Measurements from ENCODE around the gene HSD3B1.

DNA sequence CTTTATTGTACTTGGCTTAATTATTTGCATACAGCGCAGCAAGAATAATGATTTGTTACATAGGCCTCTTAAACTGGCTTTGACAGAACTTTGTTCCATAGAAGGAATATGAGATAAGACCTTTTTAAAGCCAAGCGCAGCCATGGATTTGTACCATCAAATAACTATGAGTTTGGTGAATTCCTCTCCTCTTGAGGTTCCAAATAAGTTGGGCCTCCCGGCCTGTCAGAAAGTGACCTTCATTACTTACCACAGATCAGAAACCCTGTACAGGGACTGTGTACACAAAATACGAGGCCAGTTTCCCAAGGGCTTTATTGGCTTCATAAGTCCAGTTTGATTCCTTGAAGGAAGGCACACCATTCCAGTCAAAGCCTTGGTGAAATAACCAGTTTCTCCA is 21.8 kb upstream of the HSD3B1 start:
- TF ChIP-seq, protein P1, sequence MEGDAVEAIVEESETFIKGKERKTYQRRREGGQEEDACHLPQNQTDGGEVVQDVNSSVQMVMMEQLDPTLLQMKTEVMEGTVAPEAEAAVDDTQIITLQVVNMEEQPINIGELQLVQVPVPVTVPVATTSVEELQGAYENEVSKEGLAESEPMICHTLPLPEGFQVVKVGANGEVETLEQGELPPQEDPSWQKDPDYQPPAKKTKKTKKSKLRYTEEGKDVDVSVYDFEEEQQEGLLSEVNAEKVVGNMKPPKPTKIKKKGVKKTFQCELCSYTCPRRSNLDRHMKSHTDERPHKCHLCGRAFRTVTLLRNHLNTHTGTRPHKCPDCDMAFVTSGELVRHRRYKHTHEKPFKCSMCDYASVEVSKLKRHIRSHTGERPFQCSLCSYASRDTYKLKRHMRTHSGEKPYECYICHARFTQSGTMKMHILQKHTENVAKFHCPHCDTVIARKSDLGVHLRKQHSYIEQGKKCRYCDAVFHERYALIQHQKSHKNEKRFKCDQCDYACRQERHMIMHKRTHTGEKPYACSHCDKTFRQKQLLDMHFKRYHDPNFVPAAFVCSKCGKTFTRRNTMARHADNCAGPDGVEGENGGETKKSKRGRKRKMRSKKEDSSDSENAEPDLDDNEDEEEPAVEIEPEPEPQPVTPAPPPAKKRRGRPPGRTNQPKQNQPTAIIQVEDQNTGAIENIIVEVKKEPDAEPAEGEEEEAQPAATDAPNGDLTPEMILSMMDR (conservative IDR thresholded peaks at IDR 0.05; ENCODE audit: low read depth, low read length): no peak
- TF ChIP-seq EZH2 (IDR thresholded peaks at IDR 0.05; ENCODE audit: low read length, unreplicated experiment) (no peak), EZH2phosphoT487 (IDR thresholded peaks at IDR 0.05; ENCODE audit: borderline replicate concordance, low read length) (no peak)

Measured in PC-3 (cell line).